CD4-positive, alpha-beta T cell (primary cell): ENCODE measurements around the gene RAB31. TPM values are rescaled to one million over a fixed set of nuclear protein-coding genes. Genes with fewer than 3 reads are reported as not detected.

Experiments used
- ATAC-seq: fragments of 200-7000 bp; cut with Tn5 transposase; one replicate; pipeline ENCODE4 v1.10.0; 2022; ENCODE audit warnings: mild to moderate bottlenecking; ENCODE audit not compliant: poor library complexity
- CTCF ChIA-PET: fragments of 350-600 bp; sonication (Branson Sonifier 250); formaldehyde crosslinking; loops from one replicate; lab custom pipeline; 2021; ENCODE audit warnings: antibody characterized with exemption, inconsistent platforms; lab: Charles Lee
- POLR2A ChIA-PET: fragments of 350-600 bp; sonication (Branson Sonifier 250); formaldehyde crosslinking; loops from one replicate; lab custom pipeline; 2021; ENCODE audit warnings: antibody characterized with exemption, inconsistent platforms; lab: Charles Lee
- DNase-seq, 14 experiments: peaks; one replicate each; pipeline ENCODE4 v3.0.0-alpha.2; 2013 to 2020; ENCODE audit warnings: mixed read lengths in 2 of 14
- H3K27ac ChIP-seq, 2 donors: one replicate each; pipeline versions ENCODE4 v1.5.1 to v1.7.0; 2013; ENCODE audit warnings: low read length in 2 of 2, low read depth in 1 of 2, mild to moderate bottlenecking in 1 of 2
- H3K27me3 ChIP-seq, 2 experiments: 1 replicate in 1 of 2; 2 replicates in 1 of 2; pipeline versions ENCODE4 v1.6.1 to v1.7.0; 2013; ENCODE audit warnings: low read length in 2 of 2, control low read depth in 1 of 2, mild to moderate bottlenecking in 1 of 2, moderate library complexity in 1 of 2; ENCODE audit not compliant: insufficient read depth in 2 of 2, control insufficient read depth in 1 of 2
- H3K36me3 ChIP-seq: one replicate; pipeline ENCODE4 v1.6.1; 2013; ENCODE audit warnings: low read length, control low read depth; ENCODE audit not compliant: insufficient read depth
- H3K4me1 ChIP-seq: one replicate; pipeline ENCODE4 v1.6.1; 2013; ENCODE audit warnings: low read length, control low read depth; ENCODE audit not compliant: insufficient read depth
- H3K4me3 ChIP-seq: one replicate; pipeline ENCODE4 v1.5.1; 2013; ENCODE audit warnings: mild to moderate bottlenecking, low read length, moderate library complexity
- H3K9me3 ChIP-seq, 2 experiments: 1 replicate in 1 of 2; 2 replicates in 1 of 2; pipeline versions ENCODE4 v1.6.1 to v1.7.0; 2013; ENCODE audit warnings: low read length in 2 of 2, mild to moderate bottlenecking in 2 of 2, control low read depth in 1 of 2, moderate library complexity in 1 of 2; ENCODE audit not compliant: control insufficient read depth in 1 of 2, insufficient read depth in 1 of 2
- H3K27ac Mint-ChIP-seq: one replicate; pipeline ENCODE4 v1.8.0; 2020; ENCODE audit warnings: mixed read lengths
- H3K27me3 Mint-ChIP-seq: one replicate; pipeline ENCODE4 v1.8.0; 2021; ENCODE audit warnings: mixed read lengths
- H3K36me3 Mint-ChIP-seq: one replicate; pipeline ENCODE4 v1.8.0; 2021; ENCODE audit warnings: low read depth, mixed read lengths
- H3K4me1 Mint-ChIP-seq: one replicate; pipeline ENCODE4 v1.8.0; 2021; ENCODE audit warnings: low read depth, mixed read lengths
- H3K4me3 Mint-ChIP-seq: one replicate; pipeline ENCODE4 v1.8.0; 2020; ENCODE audit warnings: mild to moderate bottlenecking, mixed read lengths
- H3K9me3 Mint-ChIP-seq: one replicate; pipeline ENCODE4 v1.8.0; 2020; ENCODE audit warnings: mixed read lengths
- intact Hi-C, 2 experiments: fragments of 100-400 bp; cut with DNase I in 1 of 2; cut with micrococcal nuclease in 1 of 2; formaldehyde crosslinking; loops; one replicate each; pipeline versions ENCODE4 v1.15.1 to v1.9.0; 2023 to 2025; cut with DNase I, micrococcal nuclease
- total RNA-seq, 174 experiments: library from RNA in 2 of 174; stranded (reverse) in 2 of 174; gene quantifications; one replicate each; pipeline ENCODE4 v1.2.3 and lab custom pipeline; 2021 to 2026
- TF ChIP-seq, protein P1 (sequence below): fragments of 200-600 bp; IDR thresholded peaks from one replicate; pipeline ENCODE4 v1.8.0; 2022; ENCODE audit warnings: antibody characterized with exemption, mild to moderate bottlenecking

Gene RAB31
- total RNA-seq, 2 experiments from 2014 or later, result 1.1 to 1.3 TPM

DNA sequence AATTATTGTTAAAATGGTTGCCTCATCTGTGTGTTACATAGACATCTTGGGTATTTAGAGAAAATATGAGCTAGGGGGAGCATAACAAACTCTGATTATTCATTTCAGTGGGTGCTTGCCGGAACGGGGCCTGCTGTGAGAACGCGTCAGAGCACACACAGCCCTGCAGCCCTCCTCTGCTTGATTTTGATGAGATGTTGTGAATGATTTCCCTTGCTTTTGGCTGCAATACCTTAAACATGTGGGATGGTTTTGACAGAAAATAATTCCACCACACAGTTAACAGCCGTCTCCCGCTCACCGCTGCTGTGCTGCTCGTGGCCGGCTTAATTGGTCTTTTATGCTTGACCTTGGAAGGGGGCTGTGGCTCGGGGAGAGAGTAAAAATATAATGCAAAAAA, 127.7 kb downstream of the RAB31 start:
- Mint-ChIP-seq H3K27me3 (peaks cover 7% of the 10 kb centered on the region), H3K27ac (no peak overlapping the region), H3K9me3 (no peaks in the 10 kb centered on the region), H3K4me3 (no peak overlapping the region), H3K36me3 (no peaks in the 10 kb centered on the region), H3K4me1 (no peaks in the 10 kb centered on the region)
- Histone ChIP-seq H3K27me3 (no peaks in the 10 kb centered on the region), H3K9me3 (no peaks in the 10 kb centered on the region), H3K4me1 (no peaks in the 10 kb centered on the region), H3K27ac (no peak overlapping the region), H3K36me3 (no peaks in the 10 kb centered on the region), H3K4me3 (no peak overlapping the region)
- TF ChIP-seq, protein P1, sequence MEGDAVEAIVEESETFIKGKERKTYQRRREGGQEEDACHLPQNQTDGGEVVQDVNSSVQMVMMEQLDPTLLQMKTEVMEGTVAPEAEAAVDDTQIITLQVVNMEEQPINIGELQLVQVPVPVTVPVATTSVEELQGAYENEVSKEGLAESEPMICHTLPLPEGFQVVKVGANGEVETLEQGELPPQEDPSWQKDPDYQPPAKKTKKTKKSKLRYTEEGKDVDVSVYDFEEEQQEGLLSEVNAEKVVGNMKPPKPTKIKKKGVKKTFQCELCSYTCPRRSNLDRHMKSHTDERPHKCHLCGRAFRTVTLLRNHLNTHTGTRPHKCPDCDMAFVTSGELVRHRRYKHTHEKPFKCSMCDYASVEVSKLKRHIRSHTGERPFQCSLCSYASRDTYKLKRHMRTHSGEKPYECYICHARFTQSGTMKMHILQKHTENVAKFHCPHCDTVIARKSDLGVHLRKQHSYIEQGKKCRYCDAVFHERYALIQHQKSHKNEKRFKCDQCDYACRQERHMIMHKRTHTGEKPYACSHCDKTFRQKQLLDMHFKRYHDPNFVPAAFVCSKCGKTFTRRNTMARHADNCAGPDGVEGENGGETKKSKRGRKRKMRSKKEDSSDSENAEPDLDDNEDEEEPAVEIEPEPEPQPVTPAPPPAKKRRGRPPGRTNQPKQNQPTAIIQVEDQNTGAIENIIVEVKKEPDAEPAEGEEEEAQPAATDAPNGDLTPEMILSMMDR, result no peak
- intact Hi-C loops, result no loop called here
- DNase-seq (no peak), ATAC-seq (no peak)
- POLR2A ChIA-PET, result no interaction called here
- CTCF ChIA-PET, result no interaction called here

DNA sequence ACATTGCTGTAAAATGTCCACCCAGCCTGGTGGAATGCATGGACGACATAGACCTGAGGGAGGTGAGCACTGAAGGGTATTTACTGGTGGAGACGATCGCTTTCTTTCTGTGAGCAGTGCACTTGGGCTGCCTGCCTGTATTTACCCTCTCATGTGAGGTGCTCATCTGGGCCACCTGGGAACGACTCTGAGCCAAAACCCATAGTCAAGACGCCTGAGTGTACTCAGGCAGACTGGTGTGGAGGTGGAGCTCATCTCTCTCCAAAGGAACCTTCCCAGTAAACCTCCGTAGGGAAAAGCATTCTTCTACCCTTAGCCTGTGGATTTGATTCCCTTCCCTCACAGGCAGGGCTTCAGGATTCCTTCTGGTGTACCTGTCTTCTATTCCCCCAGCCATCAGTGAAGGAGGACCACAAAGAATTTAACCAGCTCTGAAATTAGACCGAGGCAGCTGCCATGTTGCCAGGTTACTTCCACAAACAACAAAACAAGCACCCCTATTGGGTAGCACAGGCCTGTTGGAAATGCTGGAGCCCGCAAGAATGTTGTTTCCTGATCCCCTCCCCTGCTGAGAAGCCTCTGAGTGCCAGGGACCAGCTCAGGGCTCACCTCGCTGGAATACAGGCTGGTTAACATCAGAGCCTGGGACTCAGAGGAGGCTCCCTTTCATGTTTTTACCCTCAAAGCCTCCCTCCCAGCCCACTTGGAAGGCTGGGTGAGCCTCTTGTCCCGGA, 130.2 kb downstream of the RAB31 start:
- TF ChIP-seq, protein P1, result no peak
- Histone ChIP-seq H3K27me3 (no peaks in the 10 kb centered on the region), H3K36me3 (no peaks in the 10 kb centered on the region), H3K27ac (no peak overlapping the region), H3K4me3 (no peak overlapping the region), H3K9me3 (no peaks in the 10 kb centered on the region), H3K4me1 (no peaks in the 10 kb centered on the region)
- Mint-ChIP-seq H3K27ac (no peak overlapping the region), H3K36me3 (no peaks in the 10 kb centered on the region), H3K27me3 (peaks cover 7% of the 10 kb centered on the region), H3K4me1 (no peaks in the 10 kb centered on the region), H3K9me3 (no peaks in the 10 kb centered on the region), H3K4me3 (no peak overlapping the region)
- no peak for ATAC-seq
- ChIA-PET POLR2A (no interaction called here), CTCF (no interaction called here)
- DNase-seq, result no peak
- intact Hi-C loops, result no loop called here

DNA sequence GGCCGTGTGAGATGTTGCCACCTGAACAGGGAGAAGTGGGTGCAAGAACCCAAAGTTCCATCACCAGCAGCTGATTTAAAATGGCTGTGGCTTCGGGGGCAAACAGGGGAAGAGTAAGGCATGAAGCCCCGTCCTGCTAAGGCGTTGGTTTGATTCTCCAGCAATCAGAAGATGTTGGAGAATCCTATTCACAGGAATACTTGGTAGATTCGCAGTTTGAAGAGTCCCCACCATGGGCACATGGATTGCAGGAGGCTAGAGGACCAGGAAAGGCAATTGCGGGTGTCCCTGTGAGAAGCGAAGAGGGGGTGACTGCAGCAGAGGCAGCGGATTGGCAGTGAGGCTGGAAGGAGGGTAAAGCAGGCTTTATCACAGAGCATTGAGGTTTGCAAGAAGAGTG, 131.1 kb downstream of the RAB31 start:
- TF ChIP-seq, protein P1, result no peak
- H3K9me3 Mint-ChIP-seq, result no peaks in the 10 kb centered on the region
- intact Hi-C loops, result no loop called here
- Histone ChIP-seq H3K27ac (no peak overlapping the region), H3K4me1 (no peaks in the 10 kb centered on the region), H3K4me3 (no peak overlapping the region), H3K27me3 (no peaks in the 10 kb centered on the region), H3K9me3 (no peaks in the 10 kb centered on the region), H3K36me3 (no peaks in the 10 kb centered on the region)
- ChIA-PET CTCF (no interaction called here), POLR2A (no interaction called here)
- no peak for ATAC-seq
- H3K4me1 Mint-ChIP-seq, result no peaks in the 10 kb centered on the region
- H3K27me3 Mint-ChIP-seq, result peaks cover 7% of the 10 kb centered on the region
- no peak overlapping the region for H3K4me3 Mint-ChIP-seq
- H3K27ac Mint-ChIP-seq, result no peak overlapping the region
- H3K36me3 Mint-ChIP-seq, result no peaks in the 10 kb centered on the region
- DNase-seq, result no peak
